Spleen (tissue), 11 donors: Measurements from ENCODE around the gene EIF2B1. TPM values are rescaled to one million over a fixed set of nuclear protein-coding genes. Genes with fewer than 3 reads are reported as not detected.
A peak's percentile ranks its signal among the peaks of the same experiment; 100 is the strongest.
"Not testable (repeated sequence)": the region's sequence is repeated elsewhere in the genome, so short reads cannot be mapped to it uniquely, and the experiment has no call there.

ENCODE experiments used
- DNase-seq: peaks from one replicate; pipeline ENCODE4 v3.0.0-alpha.2; 2020
- H3K27ac ChIP-seq, 8 donors: fragments of 200-600 bp; sonication (generic) in 7 of 8; 1 replicate in 4 of 8; 2 replicates in 4 of 8; pipeline versions ENCODE4 v1.5.0 to v1.8.0; 2016 to 2021; ENCODE audit warnings: inconsistent platforms in 4 of 8, mild to moderate bottlenecking in 4 of 8, moderate library complexity in 1 of 8
- H3K27me3 ChIP-seq, 7 donors: fragments of 200-600 bp; sonication (generic) in 6 of 7; replicated peaks in 1 of 7; 1 replicate in 4 of 7; 2 replicates in 3 of 7; pipeline versions ENCODE4 v1.5.0 to v1.8.0; 2016 to 2021; ENCODE audit warnings: inconsistent platforms in 3 of 7, mild to moderate bottlenecking in 1 of 7
- H3K36me3 ChIP-seq, 6 donors: fragments of 200-600 bp; sonication (generic) in 5 of 6; 1 replicate in 4 of 6; 2 replicates in 2 of 6; pipeline versions ENCODE4 v1.5.0 to v1.8.0; 2016 to 2021; ENCODE audit warnings: inconsistent platforms in 2 of 6
- H3K4me1 ChIP-seq, 6 donors: fragments of 200-600 bp; sonication (generic) in 5 of 6; 1 replicate in 3 of 6; 2 replicates in 3 of 6; pipeline versions ENCODE4 v1.5.0 to v1.8.0; 2016 to 2021; ENCODE audit warnings: inconsistent platforms in 3 of 6
- H3K4me3 ChIP-seq, 8 donors: fragments of 200-600 bp; sonication (generic) in 7 of 8; 1 replicate in 4 of 8; 2 replicates in 4 of 8; pipeline versions ENCODE4 v1.5.0 to v1.8.0; 2016 to 2021; ENCODE audit warnings: inconsistent platforms in 4 of 8, mild to moderate bottlenecking in 4 of 8, moderate library complexity in 2 of 8
- H3K9me3 ChIP-seq, 8 donors: fragments of 200-600 bp; sonication (generic) in 7 of 8; 1 replicate in 4 of 8; 2 replicates in 4 of 8; pipeline versions ENCODE4 v1.5.0 to v1.8.0; 2016 to 2021; ENCODE audit warnings: inconsistent platforms in 4 of 8
- POLR2A ChIP-seq, 3 donors: fragments of 450-650 bp; IDR thresholded peaks; one replicate each; pipeline ENCODE4 v1.5.1; 2017; ENCODE audit warnings: antibody characterized with exemption in 3 of 3, mild to moderate bottlenecking in 1 of 3
- POLR2AphosphoS5 ChIP-seq, 3 donors: sonication (generic); formaldehyde crosslinking; IDR thresholded peaks; one replicate each; pipeline ENCODE4 v1.5.1; 2017; ENCODE audit warnings: antibody characterized with exemption in 3 of 3
- WGBS, 5 donors: extraction: QIAGEN DNeasy Blood & Tissue Kit in 3 of 5; methylation state at CpG; one replicate each; pipeline versions ENCODE4 v1.1.5 to v1.1.7; 2013 to 2018; 5-methylcytosine and 5-hydroxymethylcytosine counted together
- intact Hi-C: fragments of 100-400 bp; cut with DNase I; formaldehyde crosslinking; loops from one replicate; pipeline ENCODE4 v1.15.0; 2023; ENCODE audit warnings: low total_unique reads
- polyA plus RNA-seq, 3 donors: library from polyadenylated mRNA; stranded (reverse); fragments of 200-250 nt; gene quantifications; one replicate each; pipeline ENCODE4 v1.2.1, GENCODE V29; 2013
- total RNA-seq, 7 donors: library from RNA; depleted of rRNA in 3 of 7; stranded (reverse); fragments of >200 nt in 3 of 7; fragmentation: NEBNext Ultra II Directional in 4 of 7; extraction: Animal tissue kit (Norgen Biotek cat#: 25700) in 4 of 7; gene quantifications; one replicate each; pipeline versions ENCODE4 v1.1.0 to v1.2.1, GENCODE V29; 2016 to 2021
- TF ChIP-seq, protein P1 (sequence below), 11 experiments: fragments of 200-600 bp in 7 of 11; fragments of 450-650 bp in 4 of 11; sonication (generic) in 4 of 11; IDR thresholded peaks in 8 of 11; conservative IDR thresholded peaks in 3 of 11; 1 replicate in 7 of 11; 2 replicates in 4 of 11; pipeline versions ENCODE4 v1.4.0 to v1.8.0; 2016 to 2021; ENCODE audit warnings: antibody characterized with exemption in 11 of 11, inconsistent platforms in 4 of 11, mild to moderate bottlenecking in 1 of 11
- donor health status: healthy with polysubstance abuse.
- donor health status: DM: no; HTN: no; CAD: no; lungs with moderate emphysema.
- donor health status: DM: no; HTN: no; CAD: no.
- donor health status: Bipolar disorder and iron deficiency.
- donor health status: healthy.
- donor health status: DM: no; HTN: no; CAD: no.
- donor health status: DM: yes; HTN: yes; CAD: no.

The EIF2B1 gene
- total and polyA plus RNA-seq, 10 donors, result 28.3 to 137 (median 44.6) TPM

DNA sequence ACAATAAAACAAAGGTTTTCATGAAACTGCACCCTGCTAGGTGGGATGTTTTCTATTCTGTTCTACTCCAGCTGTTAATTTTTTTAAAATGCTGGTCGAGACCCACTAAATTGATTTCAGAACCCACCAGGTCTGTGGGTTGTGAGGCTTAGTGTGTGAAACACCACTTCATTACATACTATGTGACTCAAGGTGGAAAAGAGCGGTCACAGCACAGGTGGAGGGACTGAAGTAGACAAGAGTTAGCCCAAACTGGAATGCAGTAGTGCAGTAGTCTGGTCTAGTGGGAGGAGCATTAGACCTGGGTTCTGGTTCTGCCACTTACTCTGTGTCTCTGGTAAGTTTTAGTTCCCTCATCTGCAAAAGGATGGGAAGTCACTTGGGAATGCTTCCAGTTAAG, 19.4 kb downstream of the EIF2B1 start:
- Histone ChIP-seq H3K27ac (peak overlapping the region in 2 of 8 donors; percentile 16 to 39), H3K36me3 (peaks cover 4 to 100% (median 97%) of the 10 kb centered on the region in 6 donors), H3K9me3 (no peaks in the 10 kb centered on the region), H3K4me1 (peaks cover 0 to 7% (median 0%) of the 10 kb centered on the region in 6 donors), H3K27me3 (no peaks in the 10 kb centered on the region), H3K4me3 (no peak overlapping the region)
- TF ChIP-seq, protein P1, sequence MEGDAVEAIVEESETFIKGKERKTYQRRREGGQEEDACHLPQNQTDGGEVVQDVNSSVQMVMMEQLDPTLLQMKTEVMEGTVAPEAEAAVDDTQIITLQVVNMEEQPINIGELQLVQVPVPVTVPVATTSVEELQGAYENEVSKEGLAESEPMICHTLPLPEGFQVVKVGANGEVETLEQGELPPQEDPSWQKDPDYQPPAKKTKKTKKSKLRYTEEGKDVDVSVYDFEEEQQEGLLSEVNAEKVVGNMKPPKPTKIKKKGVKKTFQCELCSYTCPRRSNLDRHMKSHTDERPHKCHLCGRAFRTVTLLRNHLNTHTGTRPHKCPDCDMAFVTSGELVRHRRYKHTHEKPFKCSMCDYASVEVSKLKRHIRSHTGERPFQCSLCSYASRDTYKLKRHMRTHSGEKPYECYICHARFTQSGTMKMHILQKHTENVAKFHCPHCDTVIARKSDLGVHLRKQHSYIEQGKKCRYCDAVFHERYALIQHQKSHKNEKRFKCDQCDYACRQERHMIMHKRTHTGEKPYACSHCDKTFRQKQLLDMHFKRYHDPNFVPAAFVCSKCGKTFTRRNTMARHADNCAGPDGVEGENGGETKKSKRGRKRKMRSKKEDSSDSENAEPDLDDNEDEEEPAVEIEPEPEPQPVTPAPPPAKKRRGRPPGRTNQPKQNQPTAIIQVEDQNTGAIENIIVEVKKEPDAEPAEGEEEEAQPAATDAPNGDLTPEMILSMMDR (IDR thresholded peaks at IDR 0.05 in 8 of 11, conservative IDR thresholded peaks at IDR 0.05 in 3 of 11), result no peak
- no peak for TF ChIP-seq POLR2A (IDR thresholded peaks at IDR 0.05)
- TF ChIP-seq POLR2AphosphoS5 (IDR thresholded peaks at IDR 0.05), result no peak
- 90 to 99% (median 98%) methylated on average over 2 of the region's 2 CpGs for WGBS, 5 donors
- no peak for DNase-seq
- intact Hi-C loops, result no loop called here

DNA sequence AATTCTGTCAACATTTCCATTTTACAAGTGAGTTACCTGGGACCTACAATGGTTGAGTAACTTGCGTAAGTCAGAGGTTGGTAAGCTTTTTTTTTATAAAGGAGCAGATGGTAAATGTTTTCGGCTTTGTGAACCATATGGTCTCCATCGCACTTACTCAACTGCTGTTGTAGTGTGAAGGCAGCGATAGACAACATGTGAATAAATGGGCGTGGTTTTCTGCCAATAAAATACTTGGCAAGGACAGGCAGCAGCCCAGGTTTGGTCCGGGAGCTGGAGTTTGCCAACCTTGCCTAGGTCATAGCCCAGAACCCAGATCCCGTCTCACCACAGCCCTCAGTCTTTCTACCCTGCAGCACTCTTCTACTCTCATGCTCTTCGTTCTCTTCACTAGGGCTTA, 25.3 kb downstream of the EIF2B1 start:
- no peaks in the 10 kb centered on the region for H3K27me3 ChIP-seq
- peaks cover 0 to 28% (median 12%) of the 10 kb centered on the region in 6 donors for H3K4me1 ChIP-seq
- no peak for DNase-seq
- H3K4me3 ChIP-seq, result no peak overlapping the region
- H3K27ac ChIP-seq, result no peak overlapping the region
- WGBS, 5 donors, result 91 to 96% (median 94%) methylated on average over 8 of the region's 8 CpGs
- intact Hi-C loops, result no loop called here
- TF ChIP-seq POLR2A (IDR thresholded peaks at IDR 0.05), result no peak
- TF ChIP-seq, protein P1 (IDR thresholded peaks at IDR 0.05 in 8 of 11, conservative IDR thresholded peaks at IDR 0.05 in 3 of 11), result no peak
- TF ChIP-seq POLR2AphosphoS5 (IDR thresholded peaks at IDR 0.05), result no peak
- H3K9me3 ChIP-seq, result no peaks in the 10 kb centered on the region
- H3K36me3 ChIP-seq, result peaks cover 4 to 96% (median 73%) of the 10 kb centered on the region in 6 donors

- TF ChIP-seq, protein P1 (IDR thresholded peaks at IDR 0.05 in 8 of 11, conservative IDR thresholded peaks at IDR 0.05 in 3 of 11), result no peak
- TF ChIP-seq POLR2A (IDR thresholded peaks at IDR 0.05) (no peak), POLR2AphosphoS5 (IDR thresholded peaks at IDR 0.05) (no peak)
- WGBS, 5 donors, result 77 to 86% (median 84%) methylated on average over 4 of the region's 4 CpGs
- intact Hi-C loops, result no loop called here
- H3K4me3 ChIP-seq, result no peak overlapping the region
- H3K4me1 ChIP-seq, result peaks cover 4 to 33% (median 16%) of the 10 kb centered on the region in 6 donors
- no peak overlapping the region for H3K27ac ChIP-seq
- H3K9me3 ChIP-seq, result no peaks in the 10 kb centered on the region
- H3K36me3 ChIP-seq, result peaks cover 4 to 92% (median 69%) of the 10 kb centered on the region in 6 donors
- DNase-seq, result no peak
- no peaks in the 10 kb centered on the region for H3K27me3 ChIP-seq
These were observed 25.7 kb downstream of the EIF2B1 start for GRCh38 chr12:123607756-123608155.

- intact Hi-C loops, H3K27ac ChIP-seq, H3K9me3 ChIP-seq, DNase-seq, H3K27me3 ChIP-seq: not testable (repeated sequence)
- peak overlapping the region in 2 of 8 donors; percentile 91 to 99 for H3K4me3 ChIP-seq
- peaks cover 10 to 57% (median 32%) of the 10 kb centered on the region in 6 donors for H3K4me1 ChIP-seq
- 83 to 93% (median 89%) methylated on average over 11 of the region's 11 CpGs for WGBS, 5 donors
- peaks cover 0 to 56% (median 31%) of the 10 kb centered on the region in 6 donors for H3K36me3 ChIP-seq
These were observed 30.0 kb downstream of the EIF2B1 start for GRCh38 chr12:123603495-123603894.
